Naive B cell (primary cell): ENCODE data around the gene MAL. TPM values are rescaled to one million over a fixed set of nuclear protein-coding genes. Genes with fewer than 3 reads are reported as not detected.

Experiments
- ATAC-seq, 2 donors: fragments of 150-1000 bp; cut with Tn5 transposase; 2 replicates each; pipeline ENCODE4 v1.10.0; 2021; ENCODE audit warnings: low read depth in 2 of 2, mild to moderate bottlenecking in 2 of 2, moderate library complexity in 2 of 2
- DNase-seq: peaks from one replicate; pipeline ENCODE4 v3.0.0; 2022
- H3K27ac Mint-ChIP-seq, 6 donors: one replicate each; pipeline ENCODE4 v1.8.0; 2020 to 2022; ENCODE audit warnings: mild to moderate bottlenecking in 6 of 6, mixed read lengths in 6 of 6, moderate library complexity in 5 of 6, inconsistent platforms in 2 of 6
- H3K27me3 Mint-ChIP-seq, 3 donors: one replicate each; pipeline ENCODE4 v1.8.0; 2021 to 2022; ENCODE audit warnings: mixed read lengths in 3 of 3, mild to moderate bottlenecking in 1 of 3
- H3K36me3 Mint-ChIP-seq, 2 donors: one replicate each; pipeline ENCODE4 v1.8.0; 2020 to 2022; ENCODE audit warnings: mixed read lengths in 2 of 2, inconsistent platforms in 1 of 2, mild to moderate bottlenecking in 1 of 2
- H3K4me1 Mint-ChIP-seq, 3 donors: one replicate each; pipeline ENCODE4 v1.8.0; 2020 to 2022; ENCODE audit warnings: mixed read lengths in 3 of 3, inconsistent platforms in 1 of 3, mild to moderate bottlenecking in 1 of 3, moderate library complexity in 1 of 3
- H3K4me3 Mint-ChIP-seq, 8 donors: one replicate each; pipeline ENCODE4 v1.8.0; 2020 to 2022; ENCODE audit warnings: mild to moderate bottlenecking in 8 of 8, mixed read lengths in 8 of 8, moderate library complexity in 8 of 8, inconsistent platforms in 2 of 8
- H3K9me3 Mint-ChIP-seq, 7 donors: one replicate each; pipeline ENCODE4 v1.8.0; 2020 to 2022; ENCODE audit warnings: mixed read lengths in 7 of 7, mild to moderate bottlenecking in 5 of 7, inconsistent platforms in 2 of 7, moderate library complexity in 1 of 7
- polyA plus RNA-seq, 6 donors: library from polyadenylated mRNA; unstranded; fragments of 300-500 nt; fragmentation: Illumina TruSeq; gene quantifications; one replicate each; pipeline ENCODE4 v1.2.3, GENCODE V29; 2021; ENCODE audit warnings: low read depth in 6 of 6

The MAL gene
- polyA plus RNA-seq, 6 donors from 2014 or later, result 0.41 to 1.1 (median 0.75) TPM; not detected in 2

DNA sequence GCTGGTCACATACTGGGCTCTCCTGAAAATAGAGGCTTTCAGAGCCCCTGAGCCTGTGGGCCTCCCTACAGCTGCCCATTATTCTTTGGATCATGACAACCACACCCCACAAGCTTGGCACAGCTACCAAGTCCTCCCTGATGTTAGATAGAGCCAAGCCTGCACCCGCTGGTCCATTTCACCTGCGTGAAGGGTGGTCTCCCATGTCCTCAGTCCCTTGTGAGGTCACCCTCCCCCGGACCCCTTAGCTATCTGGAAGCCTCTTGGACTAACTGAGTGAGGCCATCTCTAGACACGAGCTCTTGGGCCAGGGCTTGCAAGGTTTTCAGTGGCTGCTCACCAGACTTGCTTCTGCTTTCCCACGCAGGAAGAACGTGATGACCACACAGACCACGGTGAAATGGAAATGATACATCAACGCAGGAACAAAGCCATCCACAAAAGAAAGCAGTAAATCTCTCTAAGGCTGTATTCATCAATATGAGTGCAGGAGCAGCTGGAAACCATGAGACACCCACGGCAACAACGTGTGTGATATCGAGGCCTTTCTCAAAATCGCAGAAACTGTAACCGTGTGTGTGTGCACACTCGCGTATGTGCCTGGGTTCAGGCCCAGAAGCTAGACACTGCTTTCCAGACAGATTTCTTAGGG, 10.1 kb upstream of the MAL start:
- ATAC-seq, result no peak
- DNase-seq, result no peak
- Mint-ChIP-seq H3K9me3 (no peaks in the 10 kb centered on the region), H3K36me3 (no peaks in the 10 kb centered on the region), H3K27me3 (peaks cover 4 to 41% (median 22%) of the 10 kb centered on the region in 3 donors), H3K4me1 (no peaks in the 10 kb centered on the region), H3K27ac (peak overlapping the region in 1 of 6 donors; percentile 58), H3K4me3 (no peak overlapping the region)

- Mint-ChIP-seq H3K4me1 (no peaks in the 10 kb centered on the region), H3K27ac (peak overlapping the region in 1 of 6 donors; percentile 26), H3K4me3 (no peak overlapping the region), H3K36me3 (no peaks in the 10 kb centered on the region), H3K27me3 (peaks cover 4 to 53% (median 34%) of the 10 kb centered on the region in 3 donors), H3K9me3 (no peaks in the 10 kb centered on the region)
- DNase-seq (no peak), ATAC-seq (no peak)
These were observed 8.9 kb upstream of the MAL start for GRCh38 chr2:95016616-95017015.

GRCh38 chr2:95017071-95017501, 8.4 kb upstream of the MAL start:
- Mint-ChIP-seq H3K4me3 (no peak overlapping the region), H3K36me3 (no peaks in the 10 kb centered on the region), H3K27me3 (peaks cover 4 to 53% (median 38%) of the 10 kb centered on the region in 3 donors), H3K4me1 (no peaks in the 10 kb centered on the region), H3K27ac (no peak overlapping the region), H3K9me3 (no peaks in the 10 kb centered on the region)
- DNase-seq (no peak), ATAC-seq (no peak)

- Mint-ChIP-seq H3K27me3 (peaks cover 4 to 56% (median 46%) of the 10 kb centered on the region in 3 donors), H3K9me3 (no peaks in the 10 kb centered on the region), H3K27ac (no peak overlapping the region), H3K4me3 (no peak overlapping the region), H3K36me3 (no peaks in the 10 kb centered on the region), H3K4me1 (peaks cover 0 to under 1% (median 0%) of the 10 kb centered on the region in 3 donors)
- ATAC-seq (no peak), DNase-seq (no peak)
These were observed 7.7 kb upstream of the MAL start for GRCh38 chr2:95017836-95018235.

GRCh38 chr2:95018301-95018700, 7.2 kb upstream of the MAL start:
- Mint-ChIP-seq H3K4me3 (no peak overlapping the region), H3K9me3 (no peaks in the 10 kb centered on the region), H3K27ac (no peak overlapping the region), H3K36me3 (no peaks in the 10 kb centered on the region), H3K27me3 (peaks cover 9 to 57% (median 50%) of the 10 kb centered on the region in 3 donors), H3K4me1 (peaks cover 0 to 5% (median 0%) of the 10 kb centered on the region in 3 donors)
- no peak for ATAC-seq
- DNase-seq, result no peak

DNA sequence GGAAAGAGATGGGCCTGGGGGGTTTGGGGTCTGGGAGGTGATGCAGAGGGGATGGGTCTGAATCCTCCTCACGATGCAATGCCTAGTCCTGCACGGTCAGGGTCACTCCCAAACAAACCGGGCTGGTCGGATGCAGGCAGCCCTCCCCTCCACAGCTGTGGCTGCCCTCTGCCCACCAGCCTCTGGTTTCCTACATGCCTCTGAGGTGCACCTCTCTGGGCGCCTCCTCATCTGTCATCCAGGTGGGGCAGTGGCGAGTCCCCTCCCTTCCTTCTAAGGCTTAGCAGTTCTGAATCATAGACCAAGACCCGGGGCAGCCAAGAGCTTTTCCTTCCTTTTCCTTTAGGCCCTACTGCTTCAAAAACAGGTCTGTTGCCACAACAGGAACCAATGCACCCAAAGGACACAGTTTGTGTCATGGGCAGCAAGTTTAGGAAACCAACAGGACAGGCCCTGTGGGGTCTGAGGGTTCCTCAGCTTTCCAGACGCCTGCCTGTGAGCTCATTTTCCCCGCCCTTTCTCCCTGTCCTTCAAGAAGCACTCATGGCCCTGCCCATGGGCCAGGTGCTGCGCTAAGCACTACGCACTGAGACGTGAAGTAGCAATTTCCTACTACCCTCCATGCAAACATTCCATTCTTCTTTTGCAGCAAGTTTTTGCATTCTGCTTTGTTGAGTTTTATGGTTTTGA, 6.5 kb upstream of the MAL start:
- no peak overlapping the region for H3K27ac Mint-ChIP-seq
- H3K9me3 Mint-ChIP-seq, result no peaks in the 10 kb centered on the region
- H3K4me1 Mint-ChIP-seq, result peaks cover 0 to 8% (median 0%) of the 10 kb centered on the region in 3 donors
- no peaks in the 10 kb centered on the region for H3K36me3 Mint-ChIP-seq
- H3K4me3 Mint-ChIP-seq, result no peak overlapping the region
- DNase-seq, result no peak
- ATAC-seq, result no peak
- H3K27me3 Mint-ChIP-seq, result peaks cover 15 to 60% (median 57%) of the 10 kb centered on the region in 3 donors

DNA sequence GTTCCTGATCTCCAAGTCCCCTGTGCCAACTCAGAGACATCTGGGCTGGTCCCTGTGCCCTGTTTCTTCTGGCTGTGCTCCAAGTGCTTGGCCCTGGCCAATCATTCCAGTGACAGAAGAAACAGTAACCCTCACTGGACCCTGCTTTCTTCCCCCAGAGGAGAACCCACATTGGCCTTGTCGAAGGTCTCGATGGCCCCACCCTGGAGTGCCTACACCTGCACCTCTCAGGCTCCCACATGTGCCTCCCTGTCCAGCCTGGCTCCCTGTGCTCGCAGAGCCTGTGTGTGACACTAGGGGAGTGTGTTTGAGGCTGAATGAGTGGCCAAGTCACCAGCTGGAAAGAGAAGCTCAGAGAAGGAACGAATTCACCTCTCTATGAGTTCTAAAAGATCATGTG, 5.9 kb upstream of the MAL start:
- H3K9me3 Mint-ChIP-seq, result no peaks in the 10 kb centered on the region

GRCh38 chr2:95020275-95021022, 5.1 kb upstream of the MAL start:
- H3K9me3 Mint-ChIP-seq, result no peaks in the 10 kb centered on the region
- DNase-seq (no peak), ATAC-seq (no peak)
- H3K27me3 Mint-ChIP-seq, result peaks cover 23 to 69% (median 67%) of the 10 kb centered on the region in 3 donors
- H3K4me1 Mint-ChIP-seq, result peaks cover 0 to 13% (median 0%) of the 10 kb centered on the region in 3 donors
- H3K27ac Mint-ChIP-seq, result no peak overlapping the region
- no peaks in the 10 kb centered on the region for H3K36me3 Mint-ChIP-seq
- H3K4me3 Mint-ChIP-seq, result no peak overlapping the region

More for the DNA sequence above, 5.9 kb upstream of the MAL start:
- no peak for ATAC-seq
- no peak for DNase-seq
- Mint-ChIP-seq H3K36me3 (no peaks in the 10 kb centered on the region), H3K27me3 (peaks cover 21 to 66% (median 63%) of the 10 kb centered on the region in 3 donors), H3K4me1 (peaks cover 0 to 11% (median 0%) of the 10 kb centered on the region in 3 donors), H3K4me3 (no peak overlapping the region), H3K27ac (no peak overlapping the region)

GRCh38 chr2:95021023-95021416, 4.5 kb upstream of the MAL start:
- Mint-ChIP-seq H3K4me1 (peaks cover 0 to 16% (median 4%) of the 10 kb centered on the region in 3 donors), H3K9me3 (no peaks in the 10 kb centered on the region), H3K4me3 (no peak overlapping the region), H3K27ac (no peak overlapping the region), H3K27me3 (peaks cover 27 to 75% (median 71%) of the 10 kb centered on the region in 3 donors), H3K36me3 (no peaks in the 10 kb centered on the region)
- ATAC-seq (no peak), DNase-seq (no peak)

- ATAC-seq (no peak), DNase-seq (no peak)
- Mint-ChIP-seq H3K9me3 (no peaks in the 10 kb centered on the region), H3K27me3 (peaks cover 35 to 83% (median 79%) of the 10 kb centered on the region in 3 donors), H3K36me3 (no peaks in the 10 kb centered on the region), H3K4me3 (no peak overlapping the region), H3K4me1 (peaks cover 0 to 18% (median 6%) of the 10 kb centered on the region in 3 donors), H3K27ac (no peak overlapping the region)
These were observed 3.7 kb upstream of the MAL start for GRCh38 chr2:95021847-95022246.

DNA sequence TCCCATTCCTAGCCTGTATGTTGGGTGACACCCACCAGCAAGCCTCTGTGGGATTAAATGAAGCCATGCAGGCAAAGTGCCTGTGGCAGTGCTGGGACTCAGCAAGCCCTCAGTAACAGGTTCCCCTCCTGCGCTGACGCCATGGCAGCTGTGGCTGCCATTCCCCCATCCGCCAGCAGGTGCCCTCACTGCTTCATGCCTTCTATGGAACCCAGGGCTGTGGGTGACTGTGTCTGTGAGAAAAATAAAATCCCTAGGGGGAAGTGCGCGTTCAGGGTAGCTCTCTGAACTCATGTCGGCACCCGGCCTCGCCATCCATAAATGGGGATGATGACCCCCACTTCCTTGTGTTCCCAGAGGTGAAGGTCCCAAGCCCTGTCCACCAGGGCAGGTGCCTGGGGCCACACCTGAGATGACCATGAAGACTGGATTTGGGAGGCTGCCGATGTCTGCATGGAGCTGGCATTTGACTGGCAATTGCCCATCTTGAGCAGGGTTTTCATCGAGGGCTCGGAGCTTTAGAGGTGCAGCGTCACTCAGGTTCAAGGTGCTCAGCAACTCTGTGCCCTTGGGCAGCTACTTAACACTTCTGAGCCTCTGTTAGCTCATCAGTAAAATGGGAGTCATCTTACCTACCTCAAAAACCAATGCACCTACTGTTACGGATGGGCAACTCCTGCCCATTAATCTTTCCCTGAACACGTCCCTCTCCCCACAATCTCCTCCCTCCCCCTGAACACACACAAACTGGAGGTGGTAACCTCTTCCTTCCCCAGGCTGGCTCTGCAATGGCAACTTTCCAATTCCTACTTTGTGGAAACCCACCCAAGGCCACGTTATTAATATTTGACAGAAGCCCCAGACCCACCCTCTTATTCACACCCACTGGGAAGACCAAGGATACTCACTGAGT, 2.9 kb upstream of the MAL start:
- H3K4me1 Mint-ChIP-seq, result peaks cover 0 to 18% (median 6%) of the 10 kb centered on the region in 3 donors
- no peak overlapping the region for H3K27ac Mint-ChIP-seq
- ATAC-seq, result peak; percentile 32 to 43
- H3K27me3 Mint-ChIP-seq, result peaks cover 42 to 85% (median 81%) of the 10 kb centered on the region in 3 donors
- no peak overlapping the region for H3K4me3 Mint-ChIP-seq
- H3K9me3 Mint-ChIP-seq, result peaks cover 0 to 1% (median 0%) of the 10 kb centered on the region in 7 donors
- peak; percentile 18 for DNase-seq
- no peaks in the 10 kb centered on the region for H3K36me3 Mint-ChIP-seq

GRCh38 chr2:95023222-95023597, 2.3 kb upstream of the MAL start:
- Mint-ChIP-seq H3K27me3 (peaks cover 46 to 85% (median 76%) of the 10 kb centered on the region in 3 donors), H3K9me3 (peaks cover 0 to 1% (median 0%) of the 10 kb centered on the region in 7 donors), H3K27ac (no peak overlapping the region), H3K4me3 (no peak overlapping the region), H3K4me1 (peaks cover 0 to 18% (median 6%) of the 10 kb centered on the region in 3 donors), H3K36me3 (no peaks in the 10 kb centered on the region)
- no peak for DNase-seq
- no peak for ATAC-seq
